ENCODE results near the gene NGEF. TPM values are rescaled to one million over a fixed set of nuclear protein-coding genes. Genes with fewer than 3 reads are reported as not detected.

The NGEF gene
- total and polyA plus RNA-seq, 9 of the 15 experiments (the other 6 are each of a cell fraction or from before 2014, with no cell fraction given): 0.07 to 0.17 (median 0.09) TPM; not detected in 6

- DNase-seq (ENCODE audit: extremely low read depth in 1 of 4, low spot score in 3 of 4) (no peak), FAIRE-seq (no peak), ATAC-seq (no peak)
- Histone ChIP-seq H3K36me3 (ENCODE audit: control insufficient read depth, insufficient read depth, low read length) (no peaks in the 10 kb centered on the region), H3K4me1 (replicated peaks in 1 of 2; ENCODE audit: control insufficient read depth in 2 of 2, insufficient read depth in 2 of 2, low read length in 2 of 2) (peaks cover 0 to 9% of the 10 kb centered on the region in 2 experiments; a peak in 2 of 5 replicates), H3K9me3 (replicated peaks; ENCODE audit: control insufficient read depth, insufficient read depth, low read depth, low read length) (no peaks in the 10 kb centered on the region; the same call in 1 of the 2 replicates), H3K27me3 (ENCODE audit: control insufficient read depth in 2 of 2, insufficient read depth in 2 of 2, low read length in 2 of 2) (peaks cover 3 to 28% of the 10 kb centered on the region in 2 experiments; a peak in 3 of 5 replicates), H3K4me2 (ENCODE audit: insufficient read depth, low read length) (no peak overlapping the region), H3K9ac (ENCODE audit: insufficient read depth in 1 of 2, low read depth in 2 of 2, low read length in 2 of 2) (no peak overlapping the region), H3K27ac (ENCODE audit: extremely low read depth, low read depth, low read length) (no peak overlapping the region), H2AFZ (ENCODE audit: low read depth, low read length) (no peak overlapping the region), H3K9me1 (ENCODE audit: control insufficient read depth, insufficient read depth, low read length) (no peaks in the 10 kb centered on the region), H3K4me3 (no peak overlapping the region), H3K79me2 (ENCODE audit: control insufficient read depth, insufficient read depth, low read length) (no peaks in the 10 kb centered on the region), H4K20me1 (replicated peaks; ENCODE audit: control insufficient read depth, insufficient read depth, low read length) (no peaks in the 10 kb centered on the region)
- POLR2A ChIA-PET: interaction anchor here (0.6 to 0.7 kb wide), 2 partner anchors 21 to 76 kb away, joined by 3 read pairs; no protein-coding TSS in a partner anchor
- CTCF ChIA-PET (ENCODE audit: low intra/inter-chr PET ratio): no interaction called here
- no TSS peak for BruUV-seq (replicated peaks)
- in situ Hi-C loops (cut with MboI) (no loop called here), intact Hi-C loops (cut with micrococcal nuclease) (no loop called here)
- TF ChIP-seq MEF2A (IDR thresholded peaks at IDR 0.05; ENCODE audit: control insufficient read depth, low read depth, low read length): no peak
- TF ChIP-seq MED1 (CRISPR knock-in tag; IDR thresholded peaks at IDR 0.05; ENCODE audit: borderline replicate concordance): no peak
- 0 out of 2 replicates have a peak, but pooled peaks have one; percentile 43 for TF ChIP-seq EGR1 (conservative IDR thresholded peaks at IDR 0.05)
- 25% methylated on average over 18 of the region's 27 CpGs for WGBS (ENCODE audit: insufficient coverage, low coverage, missing lambda C conversion rate)
Measured at GRCh38 chr2:233031556-233032500, 18.8 kb upstream of the NGEF start.

DNA sequence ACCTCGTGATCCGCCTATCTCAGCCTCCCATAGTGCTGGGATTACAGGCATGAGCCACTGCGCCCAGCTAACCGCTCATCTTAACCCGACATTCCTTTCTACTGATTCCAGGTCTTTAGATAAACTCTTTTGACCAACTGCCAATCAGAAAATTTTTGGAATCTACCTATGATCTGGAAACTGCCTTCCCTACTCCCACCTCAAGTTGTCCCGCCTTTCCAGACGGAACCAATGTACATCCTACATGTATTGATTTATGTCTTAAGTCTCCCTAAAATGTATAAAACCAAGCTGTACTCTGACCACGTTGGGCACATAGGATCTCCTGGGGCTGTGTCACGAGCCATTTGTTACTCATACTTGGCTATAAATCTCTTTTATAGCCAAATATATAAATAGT is 16.3 kb upstream of the NGEF start:
- BruUV-seq (replicated peaks): no TSS peak
- Histone ChIP-seq H3K4me2 (ENCODE audit: insufficient read depth, low read length) (no peak overlapping the region), H3K9me3 (replicated peaks; ENCODE audit: control insufficient read depth, insufficient read depth, low read depth, low read length) (no peaks in the 10 kb centered on the region), H3K9ac (ENCODE audit: insufficient read depth in 1 of 2, low read depth in 2 of 2, low read length in 2 of 2) (no peak overlapping the region), H3K9me1 (ENCODE audit: control insufficient read depth, insufficient read depth, low read length) (no peaks in the 10 kb centered on the region), H3K4me1 (replicated peaks in 1 of 2; ENCODE audit: control insufficient read depth in 2 of 2, insufficient read depth in 2 of 2, low read length in 2 of 2) (peaks cover 0 to 5% of the 10 kb centered on the region in 2 experiments; a peak in 2 of 5 replicates), H3K27ac (ENCODE audit: extremely low read depth, low read depth, low read length) (no peak overlapping the region), H4K20me1 (replicated peaks; ENCODE audit: control insufficient read depth, insufficient read depth, low read length) (no peaks in the 10 kb centered on the region), H3K79me2 (ENCODE audit: control insufficient read depth, insufficient read depth, low read length) (no peaks in the 10 kb centered on the region), H3K4me3 (no peak overlapping the region), H2AFZ (ENCODE audit: low read depth, low read length) (no peak overlapping the region), H3K27me3 (ENCODE audit: control insufficient read depth in 2 of 2, insufficient read depth in 2 of 2, low read length in 2 of 2) (peaks cover 3 to 23% of the 10 kb centered on the region in 2 experiments; a peak in 3 of 5 replicates), H3K36me3 (ENCODE audit: control insufficient read depth, insufficient read depth, low read length) (no peaks in the 10 kb centered on the region)
- no peak for FAIRE-seq
- in situ Hi-C loops (cut with MboI): no loop called here
- DNase-seq (ENCODE audit: extremely low read depth in 1 of 4, low spot score in 3 of 4): no peak
- POLR2A ChIA-PET: interaction anchor here (0.6 to 1.1 kb wide), 3 partner anchors 241 to 387 kb away, joined by 3 to 5 read pairs (median 3); no protein-coding TSS in a partner anchor
- CTCF ChIA-PET (ENCODE audit: low intra/inter-chr PET ratio): no interaction called here
- intact Hi-C loops (cut with micrococcal nuclease): loop anchor here (10.0 kb wide), 2 partner anchors 175 to 425 kb away; no protein-coding TSS in a partner anchor
- no peak for ATAC-seq
- WGBS (ENCODE audit: insufficient coverage, low coverage, missing lambda C conversion rate): 62% methylated on average over 8 of the region's 9 CpGs
- TF ChIP-seq, protein P1, sequence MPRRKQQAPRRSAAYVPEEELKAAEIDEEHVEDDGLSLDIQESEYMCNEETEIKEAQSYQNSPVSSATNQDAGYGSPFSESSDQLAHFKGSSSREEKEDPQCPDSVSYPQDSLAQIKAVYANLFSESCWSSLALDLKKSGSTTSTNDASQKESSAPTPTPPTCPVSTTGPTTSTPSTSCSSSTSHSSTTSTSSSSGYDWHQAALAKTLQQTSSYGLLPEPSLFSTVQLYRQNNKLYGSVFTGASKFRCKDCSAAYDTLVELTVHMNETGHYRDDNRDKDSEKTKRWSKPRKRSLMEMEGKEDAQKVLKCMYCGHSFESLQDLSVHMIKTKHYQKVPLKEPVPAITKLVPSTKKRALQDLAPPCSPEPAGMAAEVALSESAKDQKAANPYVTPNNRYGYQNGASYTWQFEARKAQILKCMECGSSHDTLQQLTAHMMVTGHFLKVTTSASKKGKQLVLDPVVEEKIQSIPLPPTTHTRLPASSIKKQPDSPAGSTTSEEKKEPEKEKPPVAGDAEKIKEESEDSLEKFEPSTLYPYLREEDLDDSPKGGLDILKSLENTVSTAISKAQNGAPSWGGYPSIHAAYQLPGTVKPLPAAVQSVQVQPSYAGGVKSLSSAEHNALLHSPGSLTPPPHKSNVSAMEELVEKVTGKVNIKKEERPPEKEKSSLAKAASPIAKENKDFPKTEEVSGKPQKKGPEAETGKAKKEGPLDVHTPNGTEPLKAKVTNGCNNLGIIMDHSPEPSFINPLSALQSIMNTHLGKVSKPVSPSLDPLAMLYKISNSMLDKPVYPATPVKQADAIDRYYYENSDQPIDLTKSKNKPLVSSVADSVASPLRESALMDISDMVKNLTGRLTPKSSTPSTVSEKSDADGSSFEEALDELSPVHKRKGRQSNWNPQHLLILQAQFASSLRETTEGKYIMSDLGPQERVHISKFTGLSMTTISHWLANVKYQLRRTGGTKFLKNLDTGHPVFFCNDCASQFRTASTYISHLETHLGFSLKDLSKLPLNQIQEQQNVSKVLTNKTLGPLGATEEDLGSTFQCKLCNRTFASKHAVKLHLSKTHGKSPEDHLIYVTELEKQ (CRISPR knock-in tag; IDR thresholded peaks at IDR 0.05): no peak
- TF ChIP-seq NFIC (IDR thresholded peaks at IDR 0.05): no peak
- TF ChIP-seq CCAR2 (IDR thresholded peaks at IDR 0.05; ENCODE audit: low read depth, low read length): no peak
- TF ChIP-seq, protein P2, sequence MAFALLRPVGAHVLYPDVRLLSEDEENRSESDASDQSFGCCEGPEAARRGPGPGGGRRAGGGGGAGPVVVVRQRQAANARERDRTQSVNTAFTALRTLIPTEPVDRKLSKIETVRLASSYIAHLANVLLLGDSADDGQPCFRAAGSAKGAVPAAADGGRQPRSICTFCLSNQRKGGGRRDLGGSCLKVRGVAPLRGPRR (CRISPR knock-in tag; IDR thresholded peaks at IDR 0.05): no peak
- TF ChIP-seq ELF1 (tag; IDR thresholded peaks at IDR 0.05): no peak
- TF ChIP-seq TBL1XR1 (IDR thresholded peaks at IDR 0.05; ENCODE audit: low read length in 2 of 2): no peak
- no peak for TF ChIP-seq FOXJ2 (tag; IDR thresholded peaks at IDR 0.05)

Data from K562 (cell line).